GM12892 (cell line): ENCODE measurements around the gene OR56A1.

Source experiments
- POLR2A ChIP-seq: IDR thresholded peaks from 2 replicates; pipeline ENCODE4 v1.6.1; 2011; ENCODE audit warnings: low read depth, low read length, control low read depth
- POLR2AphosphoS5 ChIP-seq: IDR thresholded peaks from 2 replicates; pipeline ENCODE4 v1.6.1; 2011; ENCODE audit warnings: low read depth, low read length, control low read depth

- no peak for TF ChIP-seq POLR2A
- no peak for TF ChIP-seq POLR2AphosphoS5
Measured at GRCh38 chr11:6067502-6067901, 36.9 kb upstream of the OR56A1 start.
